NCI-H526 treated with DMSO at 0.1 percent for 48 hours (cell line): ENCODE results near the gene TIMM13.

Experiments
- DNase-seq: peaks from one replicate; lab custom pipeline; 2025; lab: John Stamatoyannopoulos, UW

Gene TIMM13

GRCh38 chr19:2454962-2455850 lies 27.8 kb upstream of the TIMM13 start:
- no peak for DNase-seq

- DNase-seq, result no peak
Measured at GRCh38 chr19:2454199-2454961, 27.0 kb upstream of the TIMM13 start.

- no peak for DNase-seq
Measured at GRCh38 chr19:2453431-2454025, 26.1 kb upstream of the TIMM13 start.

GRCh38 chr19:2451741-2452140 lies 24.4 kb upstream of the TIMM13 start:
- no peak for DNase-seq

GRCh38 chr19:2451138-2451537 lies 23.8 kb upstream of the TIMM13 start:
- DNase-seq, result no peak

GRCh38 chr19:2449019-2449418 lies 21.6 kb upstream of the TIMM13 start:
- no peak for DNase-seq

GRCh38 chr19:2446381-2446780 lies 19.0 kb upstream of the TIMM13 start:
- no peak for DNase-seq

GRCh38 chr19:2444251-2445002 lies 17.0 kb upstream of the TIMM13 start:
- no peak for DNase-seq

GRCh38 chr19:2443785-2444182 lies 16.4 kb upstream of the TIMM13 start:
- DNase-seq, result no peak

GRCh38 chr19:2443116-2443784 lies 15.9 kb upstream of the TIMM13 start:
- DNase-seq, result no peak

- DNase-seq, result no peak
Measured at GRCh38 chr19:2441096-2441752, 13.8 kb upstream of the TIMM13 start.

GRCh38 chr19:2440515-2440914 lies 13.1 kb upstream of the TIMM13 start:
- DNase-seq, result no peak

- DNase-seq, result no peak
Measured at GRCh38 chr19:2438178-2438577, 10.8 kb upstream of the TIMM13 start.

GRCh38 chr19:2436926-2437325 lies 9.5 kb upstream of the TIMM13 start:
- DNase-seq, result no peak

- no peak for DNase-seq
Measured at GRCh38 chr19:2436384-2436783, 9.0 kb upstream of the TIMM13 start.

GRCh38 chr19:2434721-2435265 lies 7.4 kb upstream of the TIMM13 start:
- DNase-seq, result no peak

- no peak for DNase-seq
Measured at GRCh38 chr19:2434267-2434666, 6.9 kb upstream of the TIMM13 start.

GRCh38 chr19:2433854-2434253 lies 6.5 kb upstream of the TIMM13 start:
- no peak for DNase-seq

GRCh38 chr19:2432131-2432848 lies 4.9 kb upstream of the TIMM13 start:
- no peak for DNase-seq
